Nephron progenitor cell (in vitro differentiated cells): ENCODE results near the gene PIP4K2C.
A peak's percentile ranks its signal among the peaks of the same experiment; 100 is the strongest.

Source experiments
- DNase-seq: peaks from one replicate; pipeline ENCODE4 v3.0.0; 2021
- H3K27ac Mint-ChIP-seq: 2 replicates; pipeline ENCODE4 v1.8.0; 2021; ENCODE audit warnings: mild to moderate bottlenecking, moderate library complexity, mixed read lengths
- H3K27me3 Mint-ChIP-seq: 2 replicates; pipeline ENCODE4 v1.8.0; 2021; ENCODE audit warnings: mild to moderate bottlenecking, low read depth, mixed read lengths; ENCODE audit not compliant: poor library complexity
- H3K36me3 Mint-ChIP-seq: 2 replicates; pipeline ENCODE4 v1.8.0; 2021; ENCODE audit warnings: low read depth, mixed read lengths
- H3K4me1 Mint-ChIP-seq: 2 replicates; pipeline ENCODE4 v1.8.0; 2021; ENCODE audit warnings: mixed read lengths
- H3K4me3 Mint-ChIP-seq: 2 replicates; pipeline ENCODE4 v1.8.0; 2021; ENCODE audit warnings: mild to moderate bottlenecking, moderate library complexity, mixed read lengths
- H3K9me3 Mint-ChIP-seq: 2 replicates; pipeline ENCODE4 v1.8.0; 2021; ENCODE audit warnings: mild to moderate bottlenecking, moderate library complexity, mixed read lengths
- CTCF ChIP-seq: fragments of 200-600 bp; sonication (generic); IDR thresholded peaks from 2 replicates; pipeline ENCODE4 v1.5.0; 2021; ENCODE audit warnings: antibody characterized with exemption

Gene PIP4K2C

GRCh38 chr12:57580466-57580795, 10.6 kb upstream of the PIP4K2C start:
- H3K9me3 Mint-ChIP-seq, result no peaks in the 10 kb centered on the region
- no peaks in the 10 kb centered on the region for H3K4me1 Mint-ChIP-seq
- no peak for TF ChIP-seq CTCF
- no peak overlapping the region for H3K4me3 Mint-ChIP-seq
- H3K27me3 Mint-ChIP-seq, result peaks cover 15% of the 10 kb centered on the region
- H3K27ac Mint-ChIP-seq, result no peak overlapping the region
- H3K36me3 Mint-ChIP-seq, result no peaks in the 10 kb centered on the region
- DNase-seq, result no peak

GRCh38 chr12:57581802-57582201, 9.2 kb upstream of the PIP4K2C start:
- Mint-ChIP-seq H3K4me1 (no peaks in the 10 kb centered on the region), H3K36me3 (no peaks in the 10 kb centered on the region), H3K27me3 (peaks cover 15% of the 10 kb centered on the region), H3K4me3 (no peak overlapping the region), H3K9me3 (no peaks in the 10 kb centered on the region), H3K27ac (no peak overlapping the region)
- no peak for DNase-seq
- no peak for TF ChIP-seq CTCF

GRCh38 chr12:57582440-57582839, 8.6 kb upstream of the PIP4K2C start:
- H3K4me1 Mint-ChIP-seq, result no peaks in the 10 kb centered on the region
- TF ChIP-seq CTCF, result no peak
- no peak for DNase-seq
- no peak overlapping the region for H3K27ac Mint-ChIP-seq
- no peak overlapping the region for H3K4me3 Mint-ChIP-seq
- H3K36me3 Mint-ChIP-seq, result no peaks in the 10 kb centered on the region
- H3K9me3 Mint-ChIP-seq, result no peaks in the 10 kb centered on the region
- H3K27me3 Mint-ChIP-seq, result peaks cover 15% of the 10 kb centered on the region

- peak; percentile 75 for DNase-seq
- no peaks in the 10 kb centered on the region for H3K9me3 Mint-ChIP-seq
- peak; percentile 91 for TF ChIP-seq CTCF
- peaks cover 15% of the 10 kb centered on the region for H3K27me3 Mint-ChIP-seq
- H3K36me3 Mint-ChIP-seq, result no peaks in the 10 kb centered on the region
- no peaks in the 10 kb centered on the region for H3K4me1 Mint-ChIP-seq
- no peak overlapping the region for H3K27ac Mint-ChIP-seq
- no peak overlapping the region for H3K4me3 Mint-ChIP-seq
These were observed 7.8 kb upstream of the PIP4K2C start for GRCh38 chr12:57583008-57583831.

- Mint-ChIP-seq H3K4me3 (no peak overlapping the region), H3K9me3 (no peaks in the 10 kb centered on the region), H3K4me1 (no peaks in the 10 kb centered on the region), H3K27ac (no peak overlapping the region), H3K36me3 (no peaks in the 10 kb centered on the region), H3K27me3 (peaks cover 12% of the 10 kb centered on the region)
- no peak for DNase-seq
- TF ChIP-seq CTCF, result no peak
These were observed 6.9 kb upstream of the PIP4K2C start for GRCh38 chr12:57584050-57584449.

GRCh38 chr12:57584690-57585089, 6.3 kb upstream of the PIP4K2C start:
- no peak overlapping the region for H3K27ac Mint-ChIP-seq
- no peaks in the 10 kb centered on the region for H3K9me3 Mint-ChIP-seq
- no peak for TF ChIP-seq CTCF
- H3K4me1 Mint-ChIP-seq, result no peaks in the 10 kb centered on the region
- DNase-seq, result no peak
- peaks cover 5% of the 10 kb centered on the region for H3K27me3 Mint-ChIP-seq
- H3K36me3 Mint-ChIP-seq, result no peaks in the 10 kb centered on the region
- no peak overlapping the region for H3K4me3 Mint-ChIP-seq
